Measurements from ENCODE around the gene FAM114A1.

The FAM114A1 gene

GRCh38 chr4:38965866-38966265 is 98.3 kb downstream of the FAM114A1 start:
- H3K9me3 ChIP-seq (ENCODE audit: control extremely low read depth in 1 of 5, control insufficient read depth in 4 of 5, insufficient read depth in 2 of 5, low read depth in 1 of 5, low read length in 4 of 5): peaks cover 0 to 3% (median 0%) of the 10 kb centered on the region in 5 experiments
- WGBS (ENCODE audit: insufficient coverage): 93% methylated on average over 1 of the region's 3 CpGs
- no peak for DNase-seq
- ChIA-PET POLR2A (no interaction called here), CTCF (interaction anchor here (1.1 kb wide), 1 partner anchor 12 kb away, joined by 4 read pairs; no protein-coding TSS in a partner anchor)
- H3K27me3 ChIP-seq (replicated peaks in 2 of 5; ENCODE audit: control insufficient read depth in 4 of 5, insufficient read depth in 5 of 5, low read length in 4 of 5): no peaks in the 10 kb centered on the region
- H3K36me3 ChIP-seq (ENCODE audit: control insufficient read depth in 4 of 4, insufficient read depth in 4 of 4, low read length in 3 of 4): peaks cover 0 to 15% (median 8%) of the 10 kb centered on the region in 4 experiments
- H3K4me3 ChIP-seq (ENCODE audit: control insufficient read depth in 1 of 7, extremely low read depth in 1 of 7, insufficient read depth in 4 of 7, low read depth in 2 of 7, low read length in 6 of 7): no peak overlapping the region
- no peaks in the 10 kb centered on the region for H3K4me1 ChIP-seq (ENCODE audit: control extremely low read depth in 1 of 4, control insufficient read depth in 4 of 4, insufficient read depth in 4 of 4, low read length in 3 of 4)
- H3K27ac ChIP-seq (ENCODE audit: insufficient read depth in 1 of 2, low read depth in 1 of 2, low read length in 2 of 2, poor library complexity in 1 of 2, severe bottlenecking in 2 of 2): no peak overlapping the region

DNA sequence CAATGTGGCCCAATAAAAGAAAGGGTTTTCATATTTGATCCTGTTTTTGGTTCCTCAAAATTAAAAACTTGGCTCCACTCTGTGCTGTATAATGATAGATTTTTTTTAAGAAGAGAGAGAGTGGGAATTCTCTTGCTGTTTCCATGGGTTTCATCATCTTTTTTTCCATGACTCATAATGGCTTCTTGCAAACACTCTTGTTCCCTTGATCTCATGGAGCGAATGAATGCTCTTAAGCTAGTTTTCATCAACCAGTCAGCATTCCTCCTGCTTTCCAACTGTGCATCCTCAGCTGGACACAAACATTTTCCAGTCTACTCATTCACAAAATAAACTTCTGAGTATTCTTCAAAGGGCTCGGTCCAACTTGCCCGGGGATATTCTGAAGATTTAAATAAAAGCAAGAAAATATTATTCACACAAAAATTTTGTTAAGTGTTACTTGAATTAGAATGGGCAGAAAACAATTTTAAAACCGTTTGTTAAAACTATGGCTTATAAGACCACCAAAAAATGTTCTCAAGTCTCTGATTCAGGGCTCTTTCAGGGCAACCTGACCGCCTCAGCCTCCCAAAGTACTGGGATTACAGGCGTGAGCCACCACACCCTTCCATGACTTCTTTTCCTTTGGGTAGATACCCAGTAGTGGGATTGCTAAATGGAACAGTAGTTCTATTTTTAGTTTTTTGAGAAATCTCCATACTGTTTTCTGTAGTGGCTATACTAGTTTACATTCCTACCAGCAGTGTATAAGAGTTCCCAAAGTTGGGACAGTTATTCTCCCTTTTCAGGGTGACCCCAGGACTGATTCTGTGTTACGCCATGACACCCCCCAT is 99.9 kb downstream of the FAM114A1 start:
- ChIA-PET POLR2A (no interaction called here), CTCF (no interaction called here)
- Histone ChIP-seq H3K4me3 (ENCODE audit: control insufficient read depth in 1 of 7, extremely low read depth in 1 of 7, insufficient read depth in 4 of 7, low read depth in 2 of 7, low read length in 6 of 7) (no peak overlapping the region), H3K27ac (ENCODE audit: insufficient read depth in 1 of 2, low read depth in 1 of 2, low read length in 2 of 2, poor library complexity in 1 of 2, severe bottlenecking in 2 of 2) (no peak overlapping the region), H3K36me3 (ENCODE audit: control insufficient read depth in 4 of 4, insufficient read depth in 4 of 4, low read length in 3 of 4) (peaks cover 0 to 15% (median 8%) of the 10 kb centered on the region in 4 experiments), H3K27me3 (replicated peaks in 2 of 5; ENCODE audit: control insufficient read depth in 4 of 5, insufficient read depth in 5 of 5, low read length in 4 of 5) (no peaks in the 10 kb centered on the region), H3K4me1 (ENCODE audit: control extremely low read depth in 1 of 4, control insufficient read depth in 4 of 4, insufficient read depth in 4 of 4, low read length in 3 of 4) (no peaks in the 10 kb centered on the region), H3K9me3 (ENCODE audit: control extremely low read depth in 1 of 5, control insufficient read depth in 4 of 5, insufficient read depth in 2 of 5, low read depth in 1 of 5, low read length in 4 of 5) (no peaks in the 10 kb centered on the region)
- DNase-seq: no peak
- WGBS (ENCODE audit: insufficient coverage): 98% methylated on average over 3 of the region's 7 CpGs

- Histone ChIP-seq H3K4me1 (ENCODE audit: control extremely low read depth in 1 of 4, control insufficient read depth in 4 of 4, insufficient read depth in 4 of 4, low read length in 3 of 4) (no peaks in the 10 kb centered on the region), H3K27me3 (replicated peaks in 2 of 5; ENCODE audit: control insufficient read depth in 4 of 5, insufficient read depth in 5 of 5, low read length in 4 of 5) (no peaks in the 10 kb centered on the region), H3K27ac (ENCODE audit: insufficient read depth in 1 of 2, low read depth in 1 of 2, low read length in 2 of 2, poor library complexity in 1 of 2, severe bottlenecking in 2 of 2) (no peak overlapping the region), H3K4me3 (ENCODE audit: control insufficient read depth in 1 of 7, extremely low read depth in 1 of 7, insufficient read depth in 4 of 7, low read depth in 2 of 7, low read length in 6 of 7) (no peak overlapping the region), H3K36me3 (ENCODE audit: control insufficient read depth in 4 of 4, insufficient read depth in 4 of 4, low read length in 3 of 4) (peaks cover 0 to 15% (median 8%) of the 10 kb centered on the region in 4 experiments), H3K9me3 (ENCODE audit: control extremely low read depth in 1 of 5, control insufficient read depth in 4 of 5, insufficient read depth in 2 of 5, low read depth in 1 of 5, low read length in 4 of 5) (no peaks in the 10 kb centered on the region)
- no peak for DNase-seq
- ChIA-PET POLR2A (no interaction called here), CTCF (no interaction called here)
- WGBS (ENCODE audit: insufficient coverage): 100% methylated on average over 2 of the region's 5 CpGs
Observed at GRCh38 chr4:38968668-38969067, 101.1 kb downstream of the FAM114A1 start.

GRCh38 chr4:38976308-38976707 is 108.7 kb downstream of the FAM114A1 start:
- H3K4me3 ChIP-seq (ENCODE audit: control insufficient read depth in 1 of 7, extremely low read depth in 1 of 7, insufficient read depth in 4 of 7, low read depth in 2 of 7, low read length in 6 of 7): no peak overlapping the region
- CTCF ChIA-PET: no interaction called here
- POLR2A ChIA-PET: no interaction called here
- H3K27ac ChIP-seq (ENCODE audit: insufficient read depth in 1 of 2, low read depth in 1 of 2, low read length in 2 of 2, poor library complexity in 1 of 2, severe bottlenecking in 2 of 2): no peak overlapping the region
- no peak for DNase-seq
- peaks cover 0 to 4% (median 1%) of the 10 kb centered on the region in 4 experiments for H3K36me3 ChIP-seq (ENCODE audit: control insufficient read depth in 4 of 4, insufficient read depth in 4 of 4, low read length in 3 of 4)
- WGBS (ENCODE audit: insufficient coverage): 99% methylated on average over 7 of the region's 7 CpGs
- H3K4me1 ChIP-seq (ENCODE audit: control extremely low read depth in 1 of 4, control insufficient read depth in 4 of 4, insufficient read depth in 4 of 4, low read length in 3 of 4): peaks cover 0 to 4% (median 1%) of the 10 kb centered on the region in 4 experiments
- no peaks in the 10 kb centered on the region for H3K9me3 ChIP-seq (ENCODE audit: control extremely low read depth in 1 of 5, control insufficient read depth in 4 of 5, insufficient read depth in 2 of 5, low read depth in 1 of 5, low read length in 4 of 5)
- no peaks in the 10 kb centered on the region for H3K27me3 ChIP-seq (replicated peaks in 2 of 5; ENCODE audit: control insufficient read depth in 4 of 5, insufficient read depth in 5 of 5, low read length in 4 of 5)

DNA sequence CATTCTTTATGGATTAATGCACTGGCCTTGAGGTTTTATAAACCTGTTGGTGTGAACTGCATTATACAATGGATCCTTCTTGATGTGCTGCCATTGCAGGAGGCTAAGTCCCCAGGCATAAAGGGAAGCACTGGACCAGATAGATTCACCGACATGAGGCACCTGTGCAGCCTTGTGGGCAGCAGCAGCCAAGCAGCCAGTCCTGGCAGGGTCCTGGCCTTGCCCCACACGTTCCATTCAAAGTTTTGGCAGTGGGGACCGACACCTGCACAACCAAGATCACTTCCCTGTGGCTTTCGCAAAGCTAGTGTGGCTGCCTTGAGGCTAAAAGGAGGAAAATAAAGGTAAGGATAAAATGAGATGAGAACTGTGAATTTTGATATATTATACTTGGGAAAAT is 111.5 kb downstream of the FAM114A1 start:
- POLR2A ChIA-PET: interaction anchor here (0.5 kb wide), 1 partner anchor 59 kb away, joined by 5 read pairs; no protein-coding TSS in a partner anchor
- CTCF ChIA-PET: no interaction called here
- 90% methylated on average over 2 of the region's 4 CpGs for WGBS (ENCODE audit: insufficient coverage)

DNA sequence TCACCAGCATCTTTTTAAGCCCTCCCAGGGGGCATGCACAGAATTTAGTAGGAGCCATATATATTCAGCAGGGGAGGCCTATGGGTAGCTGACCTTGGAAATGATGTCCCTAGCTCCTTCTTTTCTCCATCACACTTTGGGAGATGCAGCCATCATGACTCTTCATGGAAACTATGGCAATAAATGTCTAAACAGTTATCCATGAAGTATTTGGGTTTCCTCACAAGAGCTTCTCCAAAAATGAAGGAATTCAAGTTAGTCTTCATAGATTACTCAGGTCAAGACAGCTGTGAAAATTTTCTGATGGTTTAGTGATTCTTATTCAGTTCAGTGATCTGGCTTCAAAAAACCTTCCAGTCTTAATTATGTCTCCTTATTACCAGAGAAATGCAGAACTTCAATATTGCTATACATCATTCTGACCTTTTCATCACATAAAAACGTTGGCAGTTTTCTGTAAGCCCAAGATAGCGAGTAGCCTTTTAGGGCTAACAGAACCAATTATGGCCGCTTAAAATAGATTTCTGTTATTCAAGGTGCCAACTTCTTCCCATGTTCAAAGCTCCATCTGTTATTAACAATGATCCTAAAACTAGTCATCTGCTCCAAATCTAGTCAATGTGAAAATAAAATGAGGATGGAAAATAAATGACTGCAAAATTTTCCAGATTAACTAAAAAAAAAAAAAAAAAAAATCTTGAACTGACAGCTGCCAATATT is 112.1 kb downstream of the FAM114A1 start:
- no peak for DNase-seq
- H3K4me1 ChIP-seq (ENCODE audit: control extremely low read depth in 1 of 4, control insufficient read depth in 4 of 4, insufficient read depth in 4 of 4, low read length in 3 of 4): peaks cover 0 to 5% (median 1%) of the 10 kb centered on the region in 4 experiments
- no peaks in the 10 kb centered on the region for H3K27me3 ChIP-seq (replicated peaks in 2 of 5; ENCODE audit: control insufficient read depth in 4 of 5, insufficient read depth in 5 of 5, low read length in 4 of 5)
- CTCF ChIA-PET: no interaction called here
- no peak overlapping the region for H3K27ac ChIP-seq (ENCODE audit: insufficient read depth in 1 of 2, low read depth in 1 of 2, low read length in 2 of 2, poor library complexity in 1 of 2, severe bottlenecking in 2 of 2)
- 93% methylated on average over 2 of the region's 3 CpGs for WGBS (ENCODE audit: insufficient coverage)
- H3K36me3 ChIP-seq (ENCODE audit: control insufficient read depth in 4 of 4, insufficient read depth in 4 of 4, low read length in 3 of 4): peaks cover 0 to 6% (median 4%) of the 10 kb centered on the region in 4 experiments
- POLR2A ChIA-PET: interaction anchor here (0.5 kb wide), 1 partner anchor 11 kb away, joined by 3 read pairs; no protein-coding TSS in a partner anchor
- no peak overlapping the region for H3K4me3 ChIP-seq (ENCODE audit: control insufficient read depth in 1 of 7, extremely low read depth in 1 of 7, insufficient read depth in 4 of 7, low read depth in 2 of 7, low read length in 6 of 7)
- H3K9me3 ChIP-seq (ENCODE audit: control extremely low read depth in 1 of 5, control insufficient read depth in 4 of 5, insufficient read depth in 2 of 5, low read depth in 1 of 5, low read length in 4 of 5): no peaks in the 10 kb centered on the region

More for the DNA sequence above, 111.5 kb downstream of the FAM114A1 start:
- no peak overlapping the region for H3K27ac ChIP-seq (ENCODE audit: insufficient read depth in 1 of 2, low read depth in 1 of 2, low read length in 2 of 2, poor library complexity in 1 of 2, severe bottlenecking in 2 of 2)
- peaks cover 0 to 5% (median 1%) of the 10 kb centered on the region in 4 experiments for H3K4me1 ChIP-seq (ENCODE audit: control extremely low read depth in 1 of 4, control insufficient read depth in 4 of 4, insufficient read depth in 4 of 4, low read length in 3 of 4)
- no peaks in the 10 kb centered on the region for H3K27me3 ChIP-seq (replicated peaks in 2 of 5; ENCODE audit: control insufficient read depth in 4 of 5, insufficient read depth in 5 of 5, low read length in 4 of 5)
- H3K36me3 ChIP-seq (ENCODE audit: control insufficient read depth in 4 of 4, insufficient read depth in 4 of 4, low read length in 3 of 4): peaks cover 0 to 6% (median 3%) of the 10 kb centered on the region in 4 experiments
- no peak for DNase-seq
- no peaks in the 10 kb centered on the region for H3K9me3 ChIP-seq (ENCODE audit: control extremely low read depth in 1 of 5, control insufficient read depth in 4 of 5, insufficient read depth in 2 of 5, low read depth in 1 of 5, low read length in 4 of 5)
- no peak overlapping the region for H3K4me3 ChIP-seq (ENCODE audit: control insufficient read depth in 1 of 7, extremely low read depth in 1 of 7, insufficient read depth in 4 of 7, low read depth in 2 of 7, low read length in 6 of 7)

All from common myeloid progenitor, CD34-positive (primary cell).